SW 1271 (cell line): Measurements from ENCODE around the gene CERS2.
A peak's percentile ranks its signal among the peaks of the same experiment; 100 is the strongest.
"Not testable (repeated sequence)": the region's sequence is repeated elsewhere in the genome, so short reads cannot be mapped to it uniquely, and the experiment has no call there.

Source experiments
- DNase-seq, 2 experiments: peaks; one replicate each; lab custom pipeline; 2025; lab: John Stamatoyannopoulos, UW

The CERS2 gene

DNA sequence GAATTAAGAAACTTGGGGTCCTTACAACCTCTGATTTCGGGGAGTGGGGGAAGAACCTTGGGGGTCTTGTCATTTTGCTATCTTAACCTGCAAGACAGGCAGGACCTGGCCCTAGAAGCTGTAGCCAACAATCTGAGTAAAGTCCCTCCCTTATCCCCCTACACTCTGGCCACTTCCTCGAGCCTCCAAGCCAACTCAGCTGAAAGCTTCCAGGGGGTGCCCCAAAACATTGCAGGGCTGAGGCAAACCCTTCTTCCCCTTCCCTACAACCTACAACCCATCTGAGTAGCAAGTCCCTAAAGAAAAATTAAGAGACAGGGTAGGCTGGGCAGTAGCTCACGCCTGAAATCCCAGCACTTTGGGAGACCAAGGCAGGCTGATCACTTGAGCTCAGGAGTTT is 5.0 kb downstream of the CERS2 start:
- DNase-seq = no peak

DNA sequence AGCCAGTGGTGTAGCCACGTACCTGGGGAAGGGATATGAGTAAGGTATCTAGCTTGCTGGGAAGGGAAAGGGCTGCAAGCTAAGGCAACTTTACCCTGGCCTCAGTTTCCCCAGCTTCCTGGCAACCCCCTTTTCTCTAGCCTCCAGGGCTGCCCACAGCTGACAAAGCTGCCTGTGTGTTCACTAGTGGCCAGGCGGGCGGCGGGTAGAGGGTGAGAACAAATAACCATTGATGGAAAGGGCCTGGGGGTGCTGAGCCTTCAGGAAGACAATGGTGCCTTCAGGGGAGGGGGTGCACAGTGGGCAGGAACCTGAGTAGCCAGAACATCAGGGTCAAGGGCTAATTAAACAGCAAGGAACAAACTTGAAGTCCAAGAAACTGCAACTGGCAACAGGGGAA is 6.1 kb downstream of the CERS2 start:
- no peak for DNase-seq

DNA sequence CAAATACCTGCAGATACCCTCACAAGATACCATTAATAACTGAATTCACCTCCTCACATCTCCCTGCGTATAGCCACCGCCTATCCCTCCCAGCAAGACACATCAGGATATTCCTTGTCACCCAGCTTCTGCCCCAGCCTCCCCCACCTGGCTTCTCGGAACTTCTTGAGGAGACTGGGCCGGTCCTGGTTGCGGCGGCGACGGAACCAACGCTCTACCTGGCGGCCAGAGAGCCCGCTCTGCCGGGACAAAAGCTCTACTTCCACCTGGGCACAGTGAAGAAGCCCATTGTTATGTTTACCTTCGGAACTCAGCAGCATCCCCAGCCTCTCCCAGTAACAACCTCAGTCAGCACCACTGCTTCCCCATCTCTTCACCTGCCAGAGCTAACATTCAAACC is 6.7 kb downstream of the CERS2 start:
- DNase-seq = no peak

DNA sequence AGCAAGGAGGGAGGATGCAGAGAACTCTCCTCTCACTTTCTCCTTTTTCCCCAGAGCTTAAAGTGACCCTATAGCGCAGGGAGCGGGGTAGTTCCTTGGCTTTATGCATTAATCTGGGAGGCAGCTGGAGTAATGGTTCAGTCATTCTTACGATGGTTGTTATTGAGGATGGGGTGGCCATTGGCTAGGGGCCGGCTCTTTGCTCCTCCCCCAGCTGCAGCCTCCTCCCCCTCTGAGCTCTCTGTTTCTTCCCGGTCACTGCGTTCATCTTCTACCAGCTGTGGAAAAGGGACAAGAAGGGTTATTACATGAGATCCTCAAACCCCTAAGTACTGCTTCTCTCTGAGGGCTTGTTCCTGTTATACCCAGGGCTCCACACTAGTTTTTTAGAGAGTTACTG is 8.6 kb downstream of the CERS2 start:
- DNase-seq = no peak

DNA sequence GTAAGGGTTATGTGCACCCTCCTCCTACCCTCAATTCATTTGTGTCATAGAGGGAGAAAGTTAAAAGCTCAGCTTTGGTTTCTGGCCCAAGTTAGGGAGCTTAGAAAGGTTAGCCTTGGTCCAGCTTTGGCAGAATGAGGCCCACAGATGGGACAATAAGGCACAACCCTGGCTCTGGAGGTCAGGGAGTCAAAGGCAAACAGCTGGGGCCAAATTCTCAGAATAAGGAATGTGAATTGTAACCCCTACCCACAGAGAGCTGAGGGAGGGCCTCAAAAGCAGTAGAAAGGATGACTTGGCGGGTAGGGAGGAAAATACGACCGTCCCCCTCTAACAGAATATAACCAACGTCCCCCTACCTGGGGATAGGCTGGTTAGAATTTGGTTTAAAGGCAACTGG is 9.0 kb downstream of the CERS2 start:
- no peak for DNase-seq

DNA sequence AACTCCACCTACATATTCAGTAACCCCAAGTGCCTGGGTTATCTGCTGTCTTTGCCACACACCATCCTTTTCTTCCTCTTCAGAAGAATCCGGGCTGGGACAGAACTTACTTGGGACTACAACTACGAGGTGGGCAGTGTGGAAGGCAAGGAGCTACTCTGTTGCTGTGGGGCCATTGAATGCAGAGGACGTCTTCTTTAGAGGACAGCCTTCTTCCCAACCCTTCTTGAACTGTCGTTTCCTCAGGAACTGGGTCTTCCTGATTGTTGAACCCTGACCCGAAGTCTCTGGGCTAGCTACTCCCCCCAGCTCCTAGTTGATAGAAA is 10.5 kb downstream of the CERS2 start:
- no peak for DNase-seq

DNA sequence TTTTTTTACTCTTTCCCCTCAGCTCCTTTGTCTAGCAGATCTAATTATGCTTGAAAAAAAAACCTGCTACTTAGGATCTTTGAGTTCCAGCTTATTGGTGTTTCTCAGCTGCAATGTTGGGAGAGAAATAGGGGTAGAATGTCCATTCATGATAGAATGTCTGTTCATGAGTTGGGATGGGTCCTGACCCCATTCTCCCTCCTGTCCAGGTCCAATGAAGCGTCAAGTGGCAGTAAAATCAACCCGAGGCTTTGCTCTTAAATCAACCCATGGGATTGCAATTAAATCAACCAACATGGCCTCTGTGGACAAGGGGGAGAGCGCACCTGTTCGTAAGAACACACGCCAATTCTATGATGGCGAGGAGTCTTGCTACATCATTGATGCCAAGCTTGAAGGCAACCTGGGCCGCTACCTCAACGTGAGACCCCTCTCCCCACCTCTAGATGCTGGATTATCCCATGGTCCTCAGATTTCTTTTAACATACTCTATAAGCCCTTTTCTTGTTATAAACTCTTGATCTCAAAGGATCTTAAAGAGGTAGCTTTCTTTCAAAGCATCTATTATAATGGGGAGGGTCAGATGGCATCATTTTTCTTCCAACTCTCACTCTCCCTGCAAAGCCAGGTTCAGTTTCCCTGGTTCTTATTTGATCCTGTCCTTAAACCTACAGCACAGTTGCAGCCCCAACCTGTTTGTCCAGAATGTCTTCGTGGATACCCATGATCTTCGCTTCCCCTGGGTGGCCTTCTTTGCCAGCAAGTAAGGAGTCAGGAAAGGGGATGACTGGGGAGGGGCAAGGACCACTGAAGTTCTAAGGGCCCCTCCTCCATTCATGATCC is 11.1 kb downstream of the CERS2 start:
- no peak for DNase-seq

DNA sequence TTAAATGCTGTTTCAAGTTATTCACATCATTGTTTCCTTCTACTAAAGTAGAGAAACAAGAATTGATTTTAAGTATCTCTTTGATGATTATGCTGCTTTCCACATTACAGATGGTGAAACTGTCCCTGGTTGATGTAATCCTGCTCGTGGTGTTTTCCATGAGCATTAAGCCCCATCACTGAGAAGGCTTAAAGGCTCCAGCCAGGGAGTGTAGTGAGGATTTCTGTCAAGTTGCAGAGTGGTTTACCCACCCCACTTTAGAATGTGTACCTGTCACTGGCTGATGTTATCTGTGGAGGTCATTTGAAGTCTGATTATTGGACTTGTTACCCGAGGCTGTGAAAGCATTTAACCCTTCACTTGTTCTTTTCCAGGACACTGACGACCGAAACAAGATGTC is 12.9 kb downstream of the CERS2 start:
- DNase-seq = no peak

DNA sequence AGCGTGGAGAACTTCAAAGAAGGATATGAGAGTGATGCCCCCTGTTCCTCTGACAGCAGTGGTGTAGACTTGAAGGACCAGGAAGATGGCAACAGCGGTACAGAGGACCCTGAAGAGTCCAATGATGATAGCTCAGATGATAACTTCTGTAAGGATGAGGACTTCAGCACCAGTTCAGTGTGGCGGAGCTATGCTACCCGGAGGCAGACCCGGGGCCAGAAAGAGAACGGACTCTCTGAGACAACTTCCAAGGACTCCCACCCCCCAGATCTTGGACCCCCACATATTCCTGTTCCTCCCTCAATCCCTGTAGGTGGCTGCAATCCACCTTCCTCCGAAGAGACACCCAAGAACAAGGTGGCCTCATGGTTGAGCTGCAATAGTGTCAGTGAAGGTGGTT is 14.0 kb downstream of the CERS2 start:
- DNase-seq = no peak

DNA sequence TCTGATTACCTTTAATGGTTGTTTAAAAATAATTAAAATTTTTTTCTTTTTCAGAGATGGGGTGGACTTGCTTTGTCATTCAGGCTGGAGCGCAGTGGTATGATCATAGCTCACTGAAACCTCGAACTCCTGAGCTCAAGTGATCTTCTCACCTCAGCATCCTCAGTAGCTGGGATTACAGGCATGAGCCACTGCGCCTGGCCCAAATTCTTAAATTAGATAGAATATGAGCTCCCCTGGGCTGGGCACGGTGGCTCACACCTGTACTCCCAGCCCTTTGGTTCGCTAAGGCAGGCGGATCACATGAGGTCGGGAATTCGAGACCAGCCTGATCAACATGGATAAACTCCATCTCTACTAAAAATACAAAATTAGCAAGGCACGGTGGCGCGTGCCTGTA is 17.0 kb downstream of the CERS2 start:
- no peak for DNase-seq

DNA sequence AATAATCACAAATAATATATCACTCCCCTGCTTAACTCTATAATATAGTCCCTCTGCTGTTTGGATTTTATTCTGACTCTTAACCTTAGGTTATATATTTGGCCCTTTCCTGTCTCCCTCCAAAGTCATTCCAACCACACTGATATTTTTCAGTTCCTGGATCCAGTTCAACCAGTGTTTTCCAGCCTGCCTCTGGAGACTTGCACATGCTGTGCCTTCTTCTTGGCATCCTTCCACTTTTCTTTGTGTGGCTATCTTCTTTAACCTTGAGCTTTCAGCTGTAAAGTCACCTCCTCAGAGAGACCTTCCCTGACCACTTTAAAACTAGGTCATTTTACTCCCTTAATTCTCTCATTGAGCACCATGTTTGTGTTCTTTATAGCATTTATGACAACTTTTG is 19.4 kb downstream of the CERS2 start:
- no peak for DNase-seq

DNA sequence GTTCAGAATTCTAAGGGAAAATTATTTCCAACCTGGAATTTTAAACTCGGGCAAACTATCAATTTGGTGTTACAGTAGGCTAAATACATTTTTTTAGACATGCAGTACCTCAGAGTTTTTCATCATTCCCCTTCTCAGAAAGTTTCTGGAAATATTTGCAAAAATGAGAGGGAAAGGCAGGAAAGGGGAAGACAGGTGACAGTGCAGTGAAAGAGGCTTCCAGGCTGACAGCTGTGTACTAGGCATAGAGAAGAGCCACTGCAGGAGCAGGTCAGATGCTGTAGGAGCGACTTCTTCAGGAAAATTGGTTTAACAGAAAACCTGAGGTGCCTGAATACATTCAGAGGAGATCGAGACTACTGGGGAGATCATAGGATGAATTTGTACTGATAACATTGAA is 19.9 kb downstream of the CERS2 start:
- DNase-seq = no peak

DNA sequence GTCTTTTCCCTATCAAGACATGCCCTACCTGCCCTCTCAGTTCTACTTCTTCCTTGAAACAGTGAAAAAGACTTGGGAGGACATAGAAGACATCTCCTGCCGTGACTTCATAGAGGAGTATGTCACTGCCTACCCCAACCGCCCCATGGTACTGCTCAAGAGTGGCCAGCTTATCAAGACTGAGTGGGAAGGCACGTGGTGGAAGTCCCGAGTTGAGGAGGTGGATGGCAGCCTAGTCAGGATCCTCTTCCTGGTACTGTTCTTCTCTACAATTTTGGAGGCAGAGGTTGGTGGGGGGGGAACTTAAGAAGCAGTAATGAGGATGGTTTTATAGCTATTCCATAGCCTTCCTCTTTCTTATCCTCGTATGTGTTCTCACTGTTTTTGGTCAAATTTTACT is 29.8 kb downstream of the CERS2 start:
- no peak for DNase-seq

DNA sequence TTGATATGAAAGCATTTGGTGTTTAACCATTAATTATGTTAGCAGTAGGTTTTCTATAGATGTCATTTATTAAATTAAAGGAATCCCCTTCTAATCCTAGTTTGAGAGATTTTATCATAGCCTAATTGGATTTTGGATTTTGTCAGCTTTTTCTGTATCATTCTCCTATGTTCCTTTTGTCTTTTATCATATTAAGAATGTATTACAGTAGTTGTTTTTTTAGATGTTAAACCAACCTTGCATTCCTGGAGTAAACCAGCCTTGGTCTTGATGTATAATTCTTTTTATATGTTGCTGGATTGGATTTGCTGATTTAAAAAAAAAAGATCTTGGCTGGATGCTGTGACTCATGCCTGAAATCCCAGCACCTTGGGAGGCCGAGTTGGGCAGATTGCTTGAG is 42.9 kb downstream of the CERS2 start:
- DNase-seq = no peak

DNA sequence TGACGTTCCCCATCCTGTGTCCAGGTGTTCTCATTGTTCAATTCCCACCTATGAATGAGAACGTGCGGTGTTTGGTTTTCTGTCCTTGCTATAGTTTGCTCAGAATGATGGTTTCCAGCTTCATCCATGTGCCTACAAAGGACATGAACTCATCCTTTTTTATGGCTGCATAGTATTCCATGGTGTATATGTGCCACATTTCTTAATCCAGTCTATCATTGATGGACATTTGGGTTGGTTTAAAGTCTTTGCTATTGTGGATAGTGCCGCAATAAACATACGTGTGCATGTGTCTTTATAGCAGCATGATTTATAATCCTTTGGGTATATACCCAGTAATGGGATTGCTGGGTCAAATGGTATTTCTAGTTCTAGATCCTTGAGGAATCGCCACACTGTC is 45.9 kb downstream of the CERS2 start:
- DNase-seq = not testable (repeated sequence)

DNA sequence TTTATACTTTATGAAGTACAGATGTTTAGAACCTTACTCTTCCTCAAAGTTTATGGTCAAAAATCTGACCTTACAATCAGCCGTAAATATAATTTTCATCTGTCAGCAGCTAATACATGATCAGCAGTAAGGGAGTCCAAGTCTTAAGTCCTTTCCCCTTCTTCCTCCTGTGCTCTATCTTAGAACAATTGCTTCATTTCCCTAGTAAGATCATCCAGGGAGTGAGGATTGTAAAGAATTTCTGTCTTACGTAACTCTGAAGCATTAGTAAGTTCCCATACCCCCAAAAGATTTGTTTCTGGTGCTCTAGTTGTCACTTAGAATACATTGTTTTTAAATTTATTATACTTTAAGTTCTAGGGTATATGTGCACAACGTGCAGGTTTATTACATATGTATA is 46.3 kb downstream of the CERS2 start:
- DNase-seq = no peak

DNA sequence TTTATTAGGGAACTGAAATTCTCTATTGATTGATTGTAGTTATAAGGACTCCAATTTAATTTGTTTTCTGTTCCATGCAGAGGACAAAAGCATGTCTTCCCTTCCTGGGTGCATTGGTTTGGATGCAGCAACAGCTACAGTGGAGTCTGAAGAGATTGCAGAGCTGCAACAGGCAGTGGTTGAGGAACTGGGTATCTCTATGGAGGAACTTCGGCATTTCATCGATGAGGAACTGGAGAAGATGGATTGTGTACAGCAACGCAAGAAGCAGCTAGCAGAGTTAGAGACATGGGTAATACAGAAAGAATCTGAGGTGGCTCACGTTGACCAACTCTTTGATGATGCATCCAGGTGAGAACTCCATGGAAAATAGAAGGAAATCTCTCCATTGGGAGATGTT is 47.0 kb downstream of the CERS2 start:
- no peak for DNase-seq

DNA sequence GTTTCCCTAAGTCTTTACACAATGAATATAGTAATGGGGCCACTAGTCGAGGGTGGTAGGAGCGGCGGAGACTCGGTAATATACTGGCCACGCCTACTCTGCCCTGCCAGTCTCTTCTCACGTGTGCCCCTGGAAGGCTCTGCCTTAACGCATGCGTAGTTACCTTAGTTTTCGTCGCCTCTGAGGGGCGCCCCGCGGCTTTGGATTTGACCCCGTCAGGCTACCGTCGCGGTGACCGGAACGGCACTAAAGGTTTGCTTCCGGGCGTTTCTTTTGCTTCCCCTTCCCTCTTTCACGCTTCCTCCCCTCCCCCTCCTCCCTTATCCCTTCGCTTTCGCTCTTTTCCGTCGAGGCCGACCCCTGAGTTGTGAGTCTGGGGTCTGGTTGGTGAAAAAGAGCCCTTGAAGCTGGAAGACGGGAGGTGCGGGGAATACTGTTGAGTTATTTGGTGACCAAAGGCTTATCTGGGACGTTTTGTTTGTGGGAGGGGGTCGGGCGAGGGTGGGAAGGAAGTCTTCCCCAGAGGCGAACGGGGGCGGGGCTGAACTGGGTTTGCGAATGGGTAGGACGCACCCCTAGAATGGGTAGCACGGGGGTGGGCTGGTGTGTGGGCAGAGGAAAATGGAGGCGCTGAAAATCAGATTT is 48.4 kb downstream of the CERS2 start, which contains the start of gene SETDB1:
Gene SETDB1, plus strand, starts transcription at position 267 of the 645 bp plus-strand sequence. CDS start 1,352 bp downstream, outside the sequence.
- DNase-seq = peak; percentile 84 to 96

DNA sequence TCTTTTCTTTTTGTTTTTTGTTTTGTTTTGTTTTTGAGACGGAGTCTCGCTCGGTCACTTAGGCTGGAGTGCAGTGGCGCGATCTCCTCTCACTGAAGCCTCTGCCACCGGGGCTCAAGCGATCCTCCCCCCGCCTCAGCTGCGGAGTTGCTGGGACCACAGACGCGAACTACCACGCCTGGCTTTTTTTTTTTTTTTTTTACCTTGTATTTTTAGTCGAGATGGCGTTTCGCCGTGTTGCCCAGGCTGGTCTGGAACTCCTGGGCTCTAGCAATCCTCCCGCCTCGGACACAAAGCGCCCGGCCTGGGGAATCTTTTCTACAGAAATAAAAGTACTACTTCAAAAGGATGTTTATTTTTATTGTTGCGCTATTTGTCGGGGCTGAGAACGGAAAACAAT is 49.6 kb downstream of the CERS2 start:
- peak in 1 of 2 experiments; percentile 7 for DNase-seq

DNA sequence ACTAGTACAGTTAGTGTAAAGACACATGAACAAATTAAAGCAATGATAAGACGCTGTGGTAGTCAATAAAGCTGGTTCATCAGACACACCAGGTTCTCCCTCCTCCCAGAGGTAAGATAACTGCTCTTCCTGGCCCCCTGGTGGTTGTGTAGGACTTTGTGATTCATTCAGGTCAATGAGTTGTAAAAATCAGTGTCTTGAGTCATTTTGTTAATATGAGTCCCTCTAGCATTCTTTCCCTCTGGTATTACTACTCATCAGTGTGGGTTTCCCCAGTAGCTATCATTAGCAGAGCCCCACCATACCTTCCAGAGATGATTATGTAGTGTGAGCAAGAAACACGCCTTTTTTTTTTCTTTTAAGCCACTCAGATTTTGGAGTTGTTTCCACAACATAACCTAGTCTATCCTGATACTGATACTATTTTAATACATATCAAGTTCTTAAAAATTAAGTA is 52.1 kb downstream of the CERS2 start:
- DNase-seq = peak; percentile 28 to 78

DNA sequence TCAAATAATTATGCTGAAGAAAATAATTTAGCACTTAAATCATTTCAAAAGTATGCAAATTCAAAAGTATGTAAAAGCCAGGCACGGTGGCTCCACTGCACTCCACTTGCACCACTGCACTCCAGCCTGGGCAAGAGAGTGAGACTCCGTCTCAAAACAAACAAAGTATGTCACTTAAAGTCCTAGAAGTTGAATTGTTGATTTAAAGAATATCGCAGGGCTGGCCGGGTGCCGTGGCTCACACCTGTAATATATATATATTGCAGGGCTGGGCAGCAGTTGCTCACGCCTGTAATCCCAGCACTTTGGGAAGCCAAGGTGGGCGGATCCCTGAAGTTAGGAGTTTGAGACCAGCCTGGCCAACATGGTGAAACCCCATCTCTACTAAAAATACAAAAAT is 57.2 kb downstream of the CERS2 start:
- DNase-seq = no peak
